Skeletal muscle tissue (tissue), 4 donors: ENCODE data around the gene CFAP46. TPM values are rescaled to one million over a fixed set of nuclear protein-coding genes. Genes with fewer than 3 reads are reported as not detected.

ENCODE experiments used
- H3K27ac ChIP-seq: one replicate; pipeline ENCODE4 v1.7.0; 2013; ENCODE audit warnings: mild to moderate bottlenecking, low read depth, low read length, inconsistent platforms
- H3K27me3 ChIP-seq, 3 donors: one replicate each; pipeline ENCODE4 v1.7.0; 2013; ENCODE audit warnings: low read length in 3 of 3; ENCODE audit not compliant: control insufficient read depth in 3 of 3, insufficient read depth in 3 of 3
- H3K36me3 ChIP-seq, 3 donors: one replicate each; pipeline ENCODE4 v1.7.0; 2013; ENCODE audit warnings: low read length in 3 of 3; ENCODE audit not compliant: control insufficient read depth in 3 of 3, insufficient read depth in 3 of 3
- H3K4me1 ChIP-seq, 3 donors: one replicate each; pipeline ENCODE4 v1.7.0; 2013; ENCODE audit warnings: low read length in 3 of 3, mild to moderate bottlenecking in 3 of 3; ENCODE audit not compliant: control insufficient read depth in 3 of 3, insufficient read depth in 3 of 3
- H3K4me3 ChIP-seq, 3 donors: one replicate each; pipeline ENCODE4 v1.7.0; 2013; ENCODE audit warnings: low read length in 3 of 3
- H3K9ac ChIP-seq, 3 donors: one replicate each; pipeline ENCODE4 v1.7.0; 2013; ENCODE audit warnings: low read length in 3 of 3, mild to moderate bottlenecking in 3 of 3, moderate library complexity in 2 of 3, low read depth in 1 of 3
- H3K9me3 ChIP-seq, 3 donors: one replicate each; pipeline ENCODE4 v1.7.0; 2013; ENCODE audit warnings: low read length in 3 of 3; ENCODE audit not compliant: control insufficient read depth in 3 of 3
- total RNA-seq: library from RNA; depleted of rRNA; stranded (reverse); fragments of >200 nt; gene quantifications from one replicate; pipeline ENCODE4 v1.2.3, GENCODE V29; 2014
- donor health status: Osteomylitis.

Gene CFAP46
- total RNA-seq, 1 donor from 2014 or later = not detected

DNA sequence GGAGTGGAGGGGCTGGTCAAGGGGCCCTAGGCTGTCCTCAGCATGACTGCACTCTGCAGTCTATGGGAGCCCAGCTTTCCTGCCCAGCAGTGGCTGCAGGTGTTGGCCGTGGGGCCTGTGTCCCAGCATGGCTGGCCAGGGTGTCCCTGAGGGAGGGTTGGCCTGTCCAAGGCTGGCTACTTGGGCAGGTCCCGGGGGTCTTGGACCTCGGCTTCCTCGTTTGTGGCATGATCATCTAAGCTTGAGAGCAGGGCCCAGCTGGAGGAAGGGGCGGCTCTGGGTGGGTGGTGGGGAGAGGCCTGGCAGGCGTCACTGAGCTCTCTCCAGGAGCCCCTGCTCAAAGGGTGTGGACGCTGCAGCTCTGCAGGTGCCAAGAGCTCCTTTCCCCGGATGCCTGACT, 43.7 kb upstream of the CFAP46 start:
- Histone ChIP-seq H3K4me3 (no peak overlapping the region), H3K27ac (no peak overlapping the region), H3K4me1 (no peaks in the 10 kb centered on the region), H3K27me3 (peaks cover 22 to 50% (median 29%) of the 10 kb centered on the region in 3 donors), H3K9me3 (peaks cover 0 to 3% (median 0%) of the 10 kb centered on the region in 3 donors), H3K36me3 (no peaks in the 10 kb centered on the region), H3K9ac (no peak overlapping the region)

DNA sequence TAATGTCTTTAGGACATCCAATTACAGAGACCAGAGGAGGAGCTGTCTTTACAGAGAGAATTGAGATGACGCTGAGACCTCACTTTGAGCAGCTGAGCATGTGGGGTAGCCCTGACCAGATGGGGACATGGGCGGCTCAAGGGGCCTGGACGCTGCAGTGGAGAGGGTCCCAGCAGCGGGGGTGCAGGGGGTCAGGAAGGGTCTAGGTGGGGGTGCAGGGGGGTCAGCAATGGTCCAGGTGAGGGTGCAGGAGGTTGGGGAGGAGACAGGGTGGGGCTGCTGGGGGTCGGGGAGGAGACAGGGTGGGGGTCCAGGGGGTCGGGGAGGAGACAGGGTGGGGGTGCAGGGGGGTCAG, 43.2 kb upstream of the CFAP46 start:
- Histone ChIP-seq H3K27ac (no peak overlapping the region), H3K9me3 (peaks cover 0 to 3% (median 0%) of the 10 kb centered on the region in 3 donors), H3K4me1 (no peaks in the 10 kb centered on the region), H3K27me3 (peaks cover 22 to 45% (median 35%) of the 10 kb centered on the region in 3 donors), H3K36me3 (no peaks in the 10 kb centered on the region), H3K4me3 (no peak overlapping the region), H3K9ac (no peak overlapping the region)

GRCh38 chr10:132984801-132985545, 42.6 kb upstream of the CFAP46 start:
- H3K36me3 ChIP-seq = no peaks in the 10 kb centered on the region
- no peak overlapping the region for H3K9ac ChIP-seq
- H3K27me3 ChIP-seq = peaks cover 23 to 45% (median 39%) of the 10 kb centered on the region in 3 donors
- no peak overlapping the region for H3K27ac ChIP-seq
- H3K4me1 ChIP-seq = no peaks in the 10 kb centered on the region
- no peak overlapping the region for H3K4me3 ChIP-seq
- H3K9me3 ChIP-seq = peaks cover 0 to 3% (median 0%) of the 10 kb centered on the region in 3 donors

GRCh38 chr10:132984008-132984295, 41.6 kb upstream of the CFAP46 start:
- Histone ChIP-seq H3K27me3 (peaks cover 33 to 49% (median 45%) of the 10 kb centered on the region in 3 donors), H3K9ac (no peak overlapping the region), H3K27ac (no peak overlapping the region), H3K36me3 (no peaks in the 10 kb centered on the region), H3K9me3 (no peaks in the 10 kb centered on the region), H3K4me1 (no peaks in the 10 kb centered on the region), H3K4me3 (no peak overlapping the region)

DNA sequence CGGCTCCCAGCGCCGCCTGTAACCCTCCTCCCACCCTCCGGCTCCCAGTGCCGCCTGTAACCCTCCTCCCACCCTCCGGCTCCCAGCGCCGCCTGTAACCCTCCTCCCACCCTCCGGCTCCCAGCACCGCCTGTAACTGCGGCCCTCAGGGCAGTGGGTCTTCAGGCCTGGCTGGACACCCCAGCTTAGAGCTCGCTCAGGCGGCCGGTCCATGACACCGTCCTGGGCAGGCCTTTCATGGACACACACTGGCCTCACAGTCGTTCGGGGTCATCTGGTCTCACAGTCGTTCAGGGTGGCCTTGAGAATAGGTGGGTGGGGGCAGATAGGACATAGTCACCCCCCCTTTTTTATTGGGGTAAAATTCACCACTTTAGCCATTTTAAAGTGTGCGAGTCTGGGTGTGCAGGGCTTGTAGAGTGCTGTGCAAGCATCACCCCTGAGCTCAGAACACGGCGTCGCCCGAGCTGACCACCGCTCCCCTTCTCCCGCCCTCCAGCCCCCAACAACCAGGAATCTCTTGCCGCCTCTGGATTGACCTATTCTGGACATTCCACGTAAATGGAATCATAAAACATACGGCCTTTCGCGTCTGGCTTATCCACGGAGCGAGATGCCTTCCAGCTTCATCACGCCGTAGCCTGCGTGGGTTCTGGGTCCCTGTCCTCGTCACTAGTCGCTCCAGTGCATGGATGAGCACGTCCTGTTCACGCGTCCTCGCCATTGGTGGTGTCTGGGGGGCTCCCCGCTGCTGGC, 41.1 kb upstream of the CFAP46 start:
- no peaks in the 10 kb centered on the region for H3K4me1 ChIP-seq
- H3K9ac ChIP-seq = no peak overlapping the region
- no peaks in the 10 kb centered on the region for H3K36me3 ChIP-seq
- no peak overlapping the region for H3K27ac ChIP-seq
- peaks cover 35 to 54% (median 48%) of the 10 kb centered on the region in 3 donors for H3K27me3 ChIP-seq
- no peak overlapping the region for H3K4me3 ChIP-seq
- H3K9me3 ChIP-seq = no peaks in the 10 kb centered on the region

DNA sequence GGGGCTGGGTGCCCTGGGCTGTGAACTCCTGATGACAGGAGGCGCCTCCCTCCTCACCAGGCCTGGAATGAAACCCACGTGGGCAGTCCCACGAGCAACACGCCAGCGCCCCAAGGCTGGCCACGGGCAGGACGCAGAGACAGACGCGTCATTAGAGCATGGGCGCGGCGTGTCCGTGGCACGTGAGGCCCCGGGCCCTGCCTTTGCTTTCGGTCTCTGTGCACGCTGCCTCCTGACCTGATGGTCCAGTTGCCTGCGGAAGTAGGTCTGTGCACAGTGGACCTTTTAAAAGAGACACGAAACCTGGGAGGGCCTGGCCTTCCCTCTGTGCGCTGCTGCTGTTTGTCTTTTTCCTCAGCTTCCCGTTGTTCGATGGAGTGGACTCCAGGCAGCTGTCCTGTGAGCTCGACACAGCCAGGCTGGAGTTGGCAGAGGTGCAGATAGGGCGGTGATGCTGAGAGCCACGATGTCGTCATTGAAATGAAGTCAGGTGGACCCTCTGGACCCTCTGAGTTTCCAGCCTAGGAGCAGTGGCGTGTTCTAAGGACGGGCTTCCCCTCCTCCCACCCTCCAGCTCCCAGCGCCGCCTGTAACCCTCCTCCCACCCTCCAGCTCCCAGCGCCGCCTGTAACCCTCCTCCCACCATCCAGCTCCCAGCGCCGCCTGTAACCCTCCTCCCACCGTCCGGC, 40.1 kb upstream of the CFAP46 start:
- no peaks in the 10 kb centered on the region for H3K9me3 ChIP-seq
- H3K4me3 ChIP-seq = peak overlapping the region in 1 of 3 donors; percentile 22
- H3K36me3 ChIP-seq = no peaks in the 10 kb centered on the region
- peaks cover 32 to 58% (median 55%) of the 10 kb centered on the region in 3 donors for H3K27me3 ChIP-seq
- H3K4me1 ChIP-seq = no peaks in the 10 kb centered on the region
- no peak overlapping the region for H3K9ac ChIP-seq
- no peak overlapping the region for H3K27ac ChIP-seq

DNA sequence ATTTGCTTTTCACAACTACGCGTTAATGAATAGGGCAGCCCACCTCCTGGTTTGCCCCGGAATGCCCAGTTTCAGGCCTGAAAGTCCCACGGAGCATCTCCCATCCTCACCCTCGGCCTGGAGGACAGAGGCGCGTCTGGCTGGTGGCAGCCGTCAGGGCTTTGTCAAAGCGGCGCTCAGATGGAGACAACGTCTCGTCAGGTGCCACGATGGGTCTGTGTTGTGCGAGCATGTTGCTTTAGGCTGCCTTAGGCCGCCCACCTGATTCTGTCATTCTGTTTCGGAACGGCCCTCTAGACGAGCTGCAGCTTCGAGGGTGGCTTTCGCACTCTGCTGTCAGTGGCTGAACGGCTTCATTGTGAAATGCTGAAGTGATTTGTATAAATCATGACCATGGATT, 39.4 kb upstream of the CFAP46 start:
- H3K9ac ChIP-seq = no peak overlapping the region
- no peak overlapping the region for H3K4me3 ChIP-seq
- no peaks in the 10 kb centered on the region for H3K4me1 ChIP-seq
- H3K36me3 ChIP-seq = no peaks in the 10 kb centered on the region
- no peaks in the 10 kb centered on the region for H3K9me3 ChIP-seq
- peaks cover 36 to 62% (median 61%) of the 10 kb centered on the region in 3 donors for H3K27me3 ChIP-seq
- H3K27ac ChIP-seq = no peak overlapping the region

GRCh38 chr10:132981173-132981555, 38.8 kb upstream of the CFAP46 start:
- no peaks in the 10 kb centered on the region for H3K36me3 ChIP-seq
- no peak overlapping the region for H3K4me3 ChIP-seq
- no peaks in the 10 kb centered on the region for H3K9me3 ChIP-seq
- H3K27ac ChIP-seq = no peak overlapping the region
- H3K27me3 ChIP-seq = peaks cover 36 to 64% (median 59%) of the 10 kb centered on the region in 3 donors
- no peaks in the 10 kb centered on the region for H3K4me1 ChIP-seq
- no peak overlapping the region for H3K9ac ChIP-seq

DNA sequence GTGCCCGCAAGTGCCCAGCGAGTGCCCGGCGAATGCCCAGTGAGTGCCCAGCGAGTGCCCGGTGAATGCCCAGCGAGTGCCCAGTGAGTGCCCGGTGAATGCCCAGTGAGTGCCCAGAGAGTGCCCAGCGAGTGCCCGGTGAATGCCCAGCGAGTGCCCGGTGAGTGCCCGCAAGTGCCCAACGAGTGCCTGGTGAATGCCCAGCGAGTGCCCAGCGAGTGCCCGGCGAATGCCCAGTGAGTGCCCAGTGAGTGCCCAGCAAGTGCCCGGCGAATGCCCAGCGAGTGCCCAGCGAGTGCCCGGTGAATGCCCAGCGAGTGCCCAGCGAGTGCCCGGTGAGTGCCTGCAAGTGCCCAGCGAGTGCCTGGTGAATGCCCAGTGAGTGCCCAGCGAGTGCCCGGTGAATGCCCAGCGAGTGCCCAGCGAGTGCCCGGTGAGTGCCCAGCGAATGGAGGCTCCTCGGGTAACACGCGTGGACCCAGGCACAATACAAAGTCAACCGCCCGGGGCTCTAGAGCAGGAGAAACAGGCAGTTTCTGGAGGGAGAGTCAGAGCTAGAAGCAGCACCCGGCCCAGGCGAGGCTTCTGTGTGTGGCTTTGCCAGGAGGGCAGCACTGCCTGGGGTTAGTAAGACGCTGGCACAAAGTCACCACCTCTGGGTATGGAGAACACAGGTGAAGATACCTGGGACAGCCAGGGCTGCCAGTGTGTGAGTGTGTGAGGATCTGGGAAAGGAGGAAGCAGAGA, 38.2 kb upstream of the CFAP46 start:
- peaks cover 42 to 70% (median 62%) of the 10 kb centered on the region in 3 donors for H3K27me3 ChIP-seq
- no peaks in the 10 kb centered on the region for H3K9me3 ChIP-seq
- no peak overlapping the region for H3K4me3 ChIP-seq
- no peaks in the 10 kb centered on the region for H3K36me3 ChIP-seq
- H3K9ac ChIP-seq = no peak overlapping the region
- no peak overlapping the region for H3K27ac ChIP-seq
- H3K4me1 ChIP-seq = no peaks in the 10 kb centered on the region
